ENCODE results near the gene EML2. TPM values are rescaled to one million over a fixed set of nuclear protein-coding genes. Genes with fewer than 3 reads are reported as not detected.
A peak's percentile ranks its signal among the peaks of the same experiment; 100 is the strongest.

The EML2 gene
- total and polyA plus RNA-seq, 7 donors = 6.2 to 31.1 (median 10.4) TPM

DNA sequence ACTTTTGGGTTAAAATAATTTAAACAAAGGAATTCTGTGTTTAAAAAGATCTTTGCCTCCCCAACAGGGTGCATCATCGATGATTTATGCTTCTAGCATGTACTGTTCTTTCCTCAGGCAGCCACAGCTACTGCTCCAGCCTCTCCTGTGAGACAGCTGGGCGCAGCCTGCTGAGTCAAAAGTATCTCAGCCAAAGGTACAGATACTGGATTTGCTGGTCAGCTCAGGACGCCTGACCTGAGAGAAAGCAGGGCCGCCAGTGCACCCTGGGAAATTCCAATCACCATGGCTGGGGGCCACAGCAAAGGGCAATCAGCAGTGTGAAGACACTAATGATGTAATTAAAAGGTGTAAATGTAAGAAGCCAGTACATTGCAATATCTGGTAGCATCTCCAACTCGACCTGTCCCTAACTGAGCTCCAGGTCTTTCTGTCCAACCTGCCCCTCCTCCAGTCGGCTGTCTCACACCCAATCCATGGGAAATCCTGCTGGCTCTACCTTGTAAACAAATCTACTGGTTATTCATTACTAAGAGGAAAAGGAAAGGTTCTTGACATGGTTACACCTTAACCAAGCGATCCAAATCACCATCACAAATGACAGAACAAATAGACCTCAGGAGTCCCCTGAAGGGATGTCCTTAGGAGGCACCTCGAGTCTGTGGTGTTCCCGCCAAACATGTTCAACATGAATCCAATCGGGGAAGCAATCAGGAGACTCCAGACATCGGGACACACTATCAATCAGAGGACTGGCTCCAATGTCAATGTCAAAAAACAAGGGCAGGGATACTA lies 61.9 kb downstream of the EML2 start:
- ATAC-seq (peak; percentile 95 to 96 (median 96)), DNase-seq (peak; percentile 51 to 80)
- no peak overlapping the region for H3K4me3 ChIP-seq
- intact Hi-C loops (cut with DNase I) = no loop called here
- 23 to 34% (median 33%) methylated on average over 11 of the region's 11 CpGs for WGBS, 3 donors
- peaks cover 43% of the 10 kb centered on the region for H3K4me1 ChIP-seq
- no peaks in the 10 kb centered on the region for H3K9me3 ChIP-seq
- peak overlapping the region; percentile 74 for H3K27ac ChIP-seq
- no peak for TF ChIP-seq CTCF (IDR thresholded peaks at IDR 0.05)
- peaks cover 0 to 5% of the 10 kb centered on the region in 2 donors for H3K36me3 ChIP-seq (ENCODE audit: insufficient read depth in 1 of 2, low read depth in 1 of 2)
- H3K27me3 ChIP-seq (ENCODE audit: insufficient read depth in 3 of 3, low read length in 2 of 3) = no peaks in the 10 kb centered on the region

DNA sequence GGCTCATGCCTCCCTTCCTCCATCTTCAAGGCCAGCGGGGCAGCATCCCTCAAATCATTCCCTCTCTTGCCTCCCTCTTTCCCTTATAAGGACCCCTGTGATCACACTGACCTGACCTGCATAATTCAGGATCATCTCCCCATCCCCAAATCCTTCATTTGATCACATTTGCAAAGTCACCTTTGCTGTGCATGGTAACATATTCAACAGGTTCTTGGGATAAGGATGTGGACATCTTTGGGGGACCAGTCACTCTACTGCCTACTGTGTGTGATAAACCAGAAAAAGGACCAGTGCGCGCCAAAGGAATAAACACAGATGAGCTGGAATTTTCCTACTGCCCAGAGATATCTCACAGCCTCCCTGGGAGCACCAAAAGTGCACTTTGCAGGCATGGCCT lies 62.5 kb downstream of the EML2 start:
- Histone ChIP-seq H3K4me1 (peaks cover 43% of the 10 kb centered on the region), H3K4me3 (no peak overlapping the region), H3K27me3 (ENCODE audit: insufficient read depth in 3 of 3, low read length in 2 of 3) (no peaks in the 10 kb centered on the region), H3K9me3 (peaks cover 3% of the 10 kb centered on the region), H3K27ac (peak overlapping the region; percentile 74), H3K36me3 (ENCODE audit: insufficient read depth in 1 of 2, low read depth in 1 of 2) (peaks cover 0 to 5% of the 10 kb centered on the region in 2 donors)
- ATAC-seq (peak in 3 of 4 donors; percentile 2 to 26 (median 2)), DNase-seq (no peak)
- TF ChIP-seq CTCF (IDR thresholded peaks at IDR 0.05) = no peak
- intact Hi-C loops (cut with DNase I) = no loop called here
- WGBS, 3 donors = 66 to 90% (median 77%) methylated on average over 3 of the region's 3 CpGs

DNA sequence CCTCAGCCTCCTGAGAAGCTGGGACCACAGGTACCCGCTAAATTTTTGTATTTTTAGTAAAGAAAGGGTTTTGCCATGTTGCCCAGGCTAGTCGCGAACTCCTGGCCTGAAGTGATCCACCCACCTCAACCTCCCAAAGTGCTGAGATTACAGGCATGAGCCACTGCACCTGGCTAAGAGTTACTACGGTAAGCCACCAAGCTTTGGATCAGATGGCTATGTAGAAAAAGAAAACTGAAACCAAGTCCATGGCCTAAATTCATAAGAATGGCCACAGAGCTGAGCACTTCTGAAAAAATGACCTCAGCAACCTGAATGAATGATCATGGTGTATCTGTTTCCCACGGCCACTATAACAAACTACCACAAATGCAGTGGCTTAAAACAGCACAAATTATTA lies 64.0 kb downstream of the EML2 start:
- intact Hi-C loops (cut with DNase I) = no loop called here
- H3K27ac ChIP-seq = peak overlapping the region; percentile 63
- peaks cover 4% of the 10 kb centered on the region for H3K9me3 ChIP-seq
- H3K36me3 ChIP-seq (ENCODE audit: insufficient read depth in 1 of 2, low read depth in 1 of 2) = no peaks in the 10 kb centered on the region
- no peak for DNase-seq
- no peak for ATAC-seq
- no peak overlapping the region for H3K4me3 ChIP-seq
- peaks cover 52% of the 10 kb centered on the region for H3K4me1 ChIP-seq
- no peaks in the 10 kb centered on the region for H3K27me3 ChIP-seq (ENCODE audit: insufficient read depth in 3 of 3, low read length in 2 of 3)
- WGBS, 3 donors = 70 to 81% (median 75%) methylated on average over 5 of the region's 5 CpGs
- TF ChIP-seq CTCF (IDR thresholded peaks at IDR 0.05) = no peak

DNA sequence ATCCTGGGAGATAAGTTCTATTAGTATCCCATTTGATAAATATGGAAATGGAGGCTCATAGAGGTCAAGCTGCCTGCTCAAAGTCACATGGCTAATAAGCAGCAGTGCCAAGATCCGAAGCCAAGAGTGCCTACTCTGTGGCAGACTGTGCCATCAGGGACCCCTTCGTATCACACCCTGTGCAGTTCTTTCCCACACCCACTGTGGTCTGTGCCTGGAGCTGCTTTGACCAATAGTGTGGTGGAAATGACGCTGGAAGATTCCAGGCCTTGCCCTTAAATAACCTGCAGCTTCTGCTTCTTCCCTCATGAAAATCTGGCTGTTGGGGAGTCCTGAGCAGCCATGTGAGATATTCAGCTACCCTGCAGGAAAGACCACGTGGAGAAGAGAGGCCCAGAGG lies 64.7 kb downstream of the EML2 start:
- peak overlapping the region; percentile 63 for H3K27ac ChIP-seq
- no peak for TF ChIP-seq CTCF (IDR thresholded peaks at IDR 0.05)
- H3K9me3 ChIP-seq = peaks cover 4% of the 10 kb centered on the region
- H3K4me1 ChIP-seq = peaks cover 58% of the 10 kb centered on the region
- WGBS, 3 donors = 41 to 54% (median 43%) methylated on average over 4 of the region's 4 CpGs
- no peaks in the 10 kb centered on the region for H3K36me3 ChIP-seq (ENCODE audit: insufficient read depth in 1 of 2, low read depth in 1 of 2)
- peak in 1 of 4 donors; percentile 19 for ATAC-seq
- no peak for DNase-seq
- H3K4me3 ChIP-seq = no peak overlapping the region
- intact Hi-C loops (cut with DNase I) = no loop called here
- H3K27me3 ChIP-seq (ENCODE audit: insufficient read depth in 3 of 3, low read length in 2 of 3) = no peaks in the 10 kb centered on the region
